Liver (tissue), 9 donors: ENCODE measurements around the gene RNF225. TPM values are rescaled to one million over a fixed set of nuclear protein-coding genes. Genes with fewer than 3 reads are reported as not detected.
A peak's percentile ranks its signal among the peaks of the same experiment; 100 is the strongest.

Experiments used
- DNase-seq: peaks from one replicate; pipeline ENCODE4 v3.0.0-alpha.2; 2017; ENCODE audit warnings: low spot score
- H3K27ac ChIP-seq, 2 donors: one replicate each; pipeline ENCODE4 v1.7.0; 2013; ENCODE audit warnings: inconsistent platforms in 2 of 2, low read length in 2 of 2, control low read depth in 1 of 2, low read depth in 1 of 2, mild to moderate bottlenecking in 1 of 2
- H3K27me3 ChIP-seq, 4 donors: one replicate each; pipeline versions ENCODE4 v1.6.1 to v1.7.0; 2013; ENCODE audit warnings: low read length in 3 of 4, inconsistent platforms in 1 of 4, mild to moderate bottlenecking in 1 of 4, moderate library complexity in 1 of 4; ENCODE audit not compliant: control insufficient read depth in 4 of 4, insufficient read depth in 4 of 4
- H3K36me3 ChIP-seq, 4 donors: one replicate each; pipeline versions ENCODE4 v1.6.1 to v1.7.0; 2013; ENCODE audit warnings: low read length in 3 of 4, mild to moderate bottlenecking in 3 of 4, low read depth in 1 of 4, moderate library complexity in 1 of 4; ENCODE audit not compliant: control insufficient read depth in 4 of 4, insufficient read depth in 3 of 4
- H3K4me1 ChIP-seq, 4 donors: one replicate each; pipeline versions ENCODE4 v1.6.1 to v1.7.0; 2013; ENCODE audit warnings: low read length in 3 of 4, mild to moderate bottlenecking in 3 of 4, moderate library complexity in 1 of 4; ENCODE audit not compliant: control insufficient read depth in 4 of 4, insufficient read depth in 4 of 4
- H3K4me3 ChIP-seq, 3 donors: one replicate each; pipeline versions ENCODE4 v1.6.1 to v1.7.0; 2013; ENCODE audit warnings: low read length in 3 of 3, control low read depth in 1 of 3, low read depth in 1 of 3, mild to moderate bottlenecking in 1 of 3
- H3K9ac ChIP-seq, 2 donors: one replicate each; pipeline ENCODE4 v1.7.0; 2013; ENCODE audit warnings: low read length in 2 of 2, mild to moderate bottlenecking in 2 of 2, moderate library complexity in 2 of 2, control low read depth in 1 of 2, low read depth in 1 of 2
- H3K9me3 ChIP-seq, 4 donors: one replicate each; pipeline versions ENCODE4 v1.6.1 to v1.7.0; 2013; ENCODE audit warnings: low read length in 3 of 4; ENCODE audit not compliant: control insufficient read depth in 4 of 4
- ATF3 ChIP-seq: IDR thresholded peaks from 2 replicates; pipeline ENCODE4 v1.6.1; 2016; ENCODE audit warnings: antibody characterized with exemption
- CTCF ChIP-seq: fragments of 150-350 bp; IDR thresholded peaks from 2 replicates; pipeline ENCODE4 v1.5.1; 2017; ENCODE audit warnings: improper control_type of control experiment, low read depth, low read length; ENCODE audit not compliant: missing input control
- EGR1 ChIP-seq, 2 donors: IDR thresholded peaks; 2 replicates each; pipeline ENCODE4 v1.6.1; 2016 to 2018; ENCODE audit warnings: antibody characterized with exemption in 2 of 2, low read depth in 2 of 2
- FOXA1 ChIP-seq: IDR thresholded peaks from 2 replicates; pipeline ENCODE4 v1.6.1; 2016; ENCODE audit warnings: antibody characterized with exemption
- FOXA2 ChIP-seq: IDR thresholded peaks from 2 replicates; pipeline ENCODE4 v1.6.1; 2016; ENCODE audit warnings: antibody characterized with exemption
- HNF4A ChIP-seq, 2 donors: conservative IDR thresholded peaks; 2 replicates each; pipeline ENCODE4 v1.6.1; 2016; ENCODE audit warnings: antibody characterized with exemption in 2 of 2, mild to moderate bottlenecking in 2 of 2
- JUND ChIP-seq, 2 donors: IDR thresholded peaks; 2 replicates each; pipeline ENCODE4 v1.6.1; 2016; ENCODE audit warnings: antibody characterized with exemption in 2 of 2
- MAX ChIP-seq: IDR thresholded peaks from 2 replicates; pipeline ENCODE4 v1.6.1; 2016; ENCODE audit warnings: antibody characterized with exemption
- NR2F2 ChIP-seq: IDR thresholded peaks from 2 replicates; pipeline ENCODE4 v1.6.1; 2016; ENCODE audit warnings: antibody characterized with exemption
- RAD21 ChIP-seq, 2 donors: IDR thresholded peaks; 2 replicates each; pipeline ENCODE4 v1.6.1; 2016; ENCODE audit warnings: antibody characterized with exemption in 2 of 2, mild to moderate bottlenecking in 2 of 2
- REST ChIP-seq: IDR thresholded peaks from 2 replicates; pipeline ENCODE4 v1.6.1; 2016; ENCODE audit warnings: antibody characterized with exemption, mild to moderate bottlenecking
- RXRA ChIP-seq, 2 donors: IDR thresholded peaks; 2 replicates each; pipeline ENCODE4 v1.6.1; 2017 to 2018; ENCODE audit warnings: antibody characterized with exemption in 2 of 2, mild to moderate bottlenecking in 1 of 2
- SP1 ChIP-seq: IDR thresholded peaks from 2 replicates; pipeline ENCODE4 v1.6.1; 2018; ENCODE audit warnings: antibody characterized with exemption, mild to moderate bottlenecking
- YY1 ChIP-seq: IDR thresholded peaks from 2 replicates; pipeline ENCODE4 v1.6.1; 2016; ENCODE audit warnings: antibody characterized with exemption, mild to moderate bottlenecking
- ZBTB33 ChIP-seq: IDR thresholded peaks from 2 replicates; pipeline ENCODE4 v1.6.1; 2016; ENCODE audit warnings: antibody characterized with exemption
- WGBS: extraction: QIAGEN DNeasy Blood & Tissue Kit; methylation state at CpG from one replicate; pipeline ENCODE4 v1.1.7; 2013; 5-methylcytosine and 5-hydroxymethylcytosine counted together
- polyA plus RNA-seq, 2 donors: library from polyadenylated mRNA; stranded (reverse) in 1 of 2; unstranded in 1 of 2; fragments of 200-250 nt in 1 of 2; fragments of >200 nt in 1 of 2; fragmentation: Nextera tagmentation in 1 of 2; extraction: Ambion mirVana in 1 of 2; gene quantifications; one replicate each; pipeline versions ENCODE4 v1.2.1 to v1.2.3, GENCODE V29; 2013 to 2015
- total RNA-seq, 2 donors: library from RNA; depleted of rRNA; stranded (reverse); fragments of >200 nt; gene quantifications; one replicate each; pipeline ENCODE4 v1.2.3, GENCODE V29; 2014
- donor health status: healthy.
- donor health status: healthy.
- donor health status: healthy.
- donor health status: healthy.
- donor health status: healthy.

The RNF225 gene
- total and polyA plus RNA-seq, 4 donors, result not detected

- no peak for DNase-seq
- H3K9me3 ChIP-seq, result no peaks in the 10 kb centered on the region
- peak overlapping the region; percentile 80 to 83 for H3K27ac ChIP-seq
- WGBS, result 4% methylated on average over 34 of the region's 34 CpGs
- no peaks in the 10 kb centered on the region for H3K27me3 ChIP-seq
- H3K4me3 ChIP-seq, result peak overlapping the region; percentile 68 to 90 (median 76)
- peak overlapping the region; percentile 27 to 41 for H3K9ac ChIP-seq
- H3K36me3 ChIP-seq, result no peaks in the 10 kb centered on the region
- H3K4me1 ChIP-seq, result peaks cover 3 to 25% (median 21%) of the 10 kb centered on the region in 4 donors
- TF ChIP-seq EGR1 (IDR thresholded peaks at IDR 0.05; ENCODE audit: low read depth in 2 of 2) (no peak), SP1 (no peak), RXRA (IDR thresholded peaks at IDR 0.05) (no peak), FOXA2 (no peak), HNF4A (conservative IDR thresholded peaks at IDR 0.05) (peak in 1 of 2 donors; percentile 49)
Measured at GRCh38 chr19:58409010-58409790, 13.7 kb downstream of the RNF225 start.

- Histone ChIP-seq H3K9ac (no peak overlapping the region), H3K27me3 (no peaks in the 10 kb centered on the region), H3K36me3 (peaks cover 16 to 45% (median 30%) of the 10 kb centered on the region in 4 donors), H3K27ac (no peak overlapping the region), H3K4me3 (peak overlapping the region in 1 of 3 donors; percentile 5), H3K4me1 (no peaks in the 10 kb centered on the region), H3K9me3 (peaks cover 11 to 15% (median 13%) of the 10 kb centered on the region in 4 donors)
- no peak for TF ChIP-seq FOXA1
- TF ChIP-seq CTCF, result no peak
- no peak for TF ChIP-seq HNF4A (conservative IDR thresholded peaks at IDR 0.05)
- TF ChIP-seq RAD21 (IDR thresholded peaks at IDR 0.05), result no peak
- no peak for TF ChIP-seq NR2F2
- no peak for TF ChIP-seq JUND (IDR thresholded peaks at IDR 0.05)
- TF ChIP-seq REST, result no peak
- no peak for TF ChIP-seq SP1
- no peak for TF ChIP-seq FOXA2
- no peak for TF ChIP-seq MAX
- no peak for DNase-seq
- 96% methylated on average over 5 of the region's 5 CpGs for WGBS
Measured at GRCh38 chr19:58416604-58417003, 21.1 kb downstream of the RNF225 start.

- WGBS, result 99% methylated on average over 7 of the region's 7 CpGs
- H3K9me3 ChIP-seq, result peaks cover 11 to 15% (median 13%) of the 10 kb centered on the region in 4 donors
- no peak for TF ChIP-seq YY1
- no peak for TF ChIP-seq NR2F2
- TF ChIP-seq FOXA2, result no peak
- no peak for TF ChIP-seq ZBTB33
- TF ChIP-seq RXRA (IDR thresholded peaks at IDR 0.05), result no peak
- TF ChIP-seq MAX, result no peak
- no peak for TF ChIP-seq SP1
- no peak for TF ChIP-seq ATF3
- no peak for TF ChIP-seq JUND (IDR thresholded peaks at IDR 0.05)
Measured at GRCh38 chr19:58417071-58417470, 21.6 kb downstream of the RNF225 start.

More at GRCh38 chr19:58417071-58417470, 21.6 kb downstream of the RNF225 start:
- Histone ChIP-seq H3K4me1 (no peaks in the 10 kb centered on the region), H3K27me3 (no peaks in the 10 kb centered on the region), H3K9ac (no peak overlapping the region), H3K4me3 (peak overlapping the region in 1 of 3 donors; percentile 5), H3K27ac (no peak overlapping the region), H3K36me3 (peaks cover 16 to 45% (median 30%) of the 10 kb centered on the region in 4 donors)
- no peak for DNase-seq
